Anterior cingulate cortex (tissue), 58 donors: ENCODE results near the gene RFX4.

Source experiments
- DNase-seq, 58 donors: peaks; one replicate each; lab custom pipeline; 2025; lab: John Stamatoyannopoulos, UW

RFX4 gene

DNA sequence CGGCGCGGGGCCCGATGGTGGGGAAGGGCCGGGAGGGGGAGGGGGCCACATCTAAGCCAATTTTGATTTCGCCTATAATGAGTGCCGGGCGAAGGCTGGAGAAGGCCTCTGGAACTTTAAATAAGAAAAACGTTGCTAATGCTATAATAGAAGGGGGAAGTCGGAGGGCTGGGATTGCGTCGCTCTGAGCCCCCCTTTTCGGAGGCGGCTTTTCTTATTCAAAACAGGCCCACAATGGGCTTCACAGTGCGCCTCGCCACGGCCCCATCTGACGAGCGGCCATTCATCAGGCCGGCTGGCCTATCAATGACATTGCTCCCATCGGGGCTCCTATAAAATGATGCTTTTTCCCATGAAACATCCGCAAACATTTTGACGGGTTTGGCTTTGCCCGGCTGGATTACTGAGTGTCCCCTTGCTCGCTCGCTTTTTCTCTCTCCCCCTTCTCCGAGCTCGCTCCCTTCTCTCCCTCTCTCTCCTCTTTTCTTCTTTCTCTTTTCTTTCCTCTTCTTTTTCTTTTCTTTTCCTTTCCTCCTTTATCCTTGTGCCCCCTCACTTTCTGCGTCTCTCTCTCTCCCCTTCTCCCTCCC, at the start of gene RFX4:
Gene RFX4, plus strand, starts transcription at position 364 of the 590 bp plus-strand sequence. CDS start 317 bp downstream, outside the sequence.
- peak in 44 of 58 donors; percentile 21 to 82 (median 52) for DNase-seq

DNA sequence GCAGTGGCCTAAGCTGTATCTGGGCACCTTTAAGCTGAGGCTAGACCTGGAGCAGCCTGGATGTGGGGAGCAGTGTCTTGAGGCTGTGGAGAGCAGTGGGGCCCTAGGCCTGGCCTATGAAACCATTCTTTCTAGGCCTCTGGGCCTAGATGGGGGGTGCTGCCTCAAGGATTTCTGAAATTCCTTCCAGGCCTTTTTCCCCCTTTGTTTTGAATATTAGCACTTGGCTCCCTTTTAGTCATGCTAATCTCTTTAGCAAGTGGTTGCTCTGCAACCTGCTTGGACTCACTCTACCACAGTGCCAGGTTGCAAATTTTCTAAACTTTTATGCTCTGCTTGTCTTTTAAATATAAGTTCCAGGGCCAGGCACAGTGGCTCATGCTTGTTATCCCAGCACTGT, 41.6 kb upstream of the RFX4 start:
- no peak for DNase-seq

DNA sequence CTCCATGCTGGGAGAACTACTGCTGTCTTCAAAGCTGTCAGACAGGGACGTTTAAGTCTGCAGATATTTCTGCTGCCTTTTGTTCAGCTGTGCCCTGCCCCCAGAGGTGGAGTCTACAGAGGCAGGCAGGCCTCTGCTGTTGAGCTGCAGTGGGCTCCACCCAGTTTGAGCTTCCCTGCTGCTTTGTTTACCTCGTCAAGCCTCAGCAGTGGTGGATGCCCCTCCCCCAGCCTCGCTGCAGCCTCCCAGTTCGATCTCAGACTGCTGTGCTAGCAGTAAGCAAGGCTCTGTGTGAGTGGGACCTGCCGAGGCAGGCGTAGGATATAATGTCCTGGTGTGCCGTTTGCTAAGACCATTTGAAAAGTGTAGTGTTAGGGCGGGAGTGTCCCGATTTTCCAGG, 31.4 kb upstream of the RFX4 start:
- DNase-seq, result no peak

DNA sequence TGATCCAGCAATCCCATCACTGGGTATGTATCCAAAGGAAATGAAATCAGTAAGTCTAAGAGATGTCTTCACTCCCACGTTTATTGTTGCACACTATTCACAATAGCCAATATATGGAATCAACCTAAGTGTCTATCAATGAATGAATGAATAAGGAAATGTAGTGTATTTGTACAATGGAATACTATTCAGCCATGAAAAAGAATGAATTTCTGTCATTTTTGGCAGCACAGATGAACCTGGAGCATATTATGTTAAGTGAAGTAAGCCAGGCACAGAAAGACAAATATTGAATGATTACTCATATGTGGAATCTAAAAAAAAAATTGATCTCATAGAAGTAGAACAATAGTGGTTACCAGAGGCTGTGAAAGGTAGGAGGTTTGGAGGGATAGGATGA, 30.6 kb upstream of the RFX4 start:
- DNase-seq, result no peak

GRCh38 chr12:106564678-106565329, 18.0 kb upstream of the RFX4 start:
- DNase-seq, result peak in 1 of 58 donors; percentile 14

- no peak for DNase-seq
These were observed 16.0 kb upstream of the RFX4 start for GRCh38 chr12:106566771-106567170.

GRCh38 chr12:106573239-106573638, 9.6 kb upstream of the RFX4 start:
- DNase-seq, result no peak

DNA sequence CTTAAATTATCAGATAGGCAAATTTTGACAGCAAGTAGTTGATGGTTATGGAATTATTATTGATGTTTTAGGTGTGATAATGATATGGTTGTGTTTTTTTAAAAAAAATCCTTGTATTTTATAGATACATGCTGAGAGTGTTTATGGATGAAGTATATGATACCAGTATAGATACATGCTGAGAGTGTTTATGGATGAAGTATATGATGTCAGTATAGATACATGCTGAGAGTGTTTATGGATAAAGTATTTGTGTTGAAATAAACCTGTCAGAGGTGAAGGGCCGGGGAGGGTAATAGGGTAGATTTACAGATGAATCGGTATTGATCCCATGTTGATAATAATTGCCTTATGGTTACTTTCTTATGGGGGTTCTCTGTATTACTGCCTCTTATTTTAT, 6.0 kb upstream of the RFX4 start:
- no peak for DNase-seq

- peak in 12 of 58 donors; percentile 4 to 31 (median 18) for DNase-seq
These were observed 1.9 kb upstream of the RFX4 start for GRCh38 chr12:106580671-106581508.

DNA sequence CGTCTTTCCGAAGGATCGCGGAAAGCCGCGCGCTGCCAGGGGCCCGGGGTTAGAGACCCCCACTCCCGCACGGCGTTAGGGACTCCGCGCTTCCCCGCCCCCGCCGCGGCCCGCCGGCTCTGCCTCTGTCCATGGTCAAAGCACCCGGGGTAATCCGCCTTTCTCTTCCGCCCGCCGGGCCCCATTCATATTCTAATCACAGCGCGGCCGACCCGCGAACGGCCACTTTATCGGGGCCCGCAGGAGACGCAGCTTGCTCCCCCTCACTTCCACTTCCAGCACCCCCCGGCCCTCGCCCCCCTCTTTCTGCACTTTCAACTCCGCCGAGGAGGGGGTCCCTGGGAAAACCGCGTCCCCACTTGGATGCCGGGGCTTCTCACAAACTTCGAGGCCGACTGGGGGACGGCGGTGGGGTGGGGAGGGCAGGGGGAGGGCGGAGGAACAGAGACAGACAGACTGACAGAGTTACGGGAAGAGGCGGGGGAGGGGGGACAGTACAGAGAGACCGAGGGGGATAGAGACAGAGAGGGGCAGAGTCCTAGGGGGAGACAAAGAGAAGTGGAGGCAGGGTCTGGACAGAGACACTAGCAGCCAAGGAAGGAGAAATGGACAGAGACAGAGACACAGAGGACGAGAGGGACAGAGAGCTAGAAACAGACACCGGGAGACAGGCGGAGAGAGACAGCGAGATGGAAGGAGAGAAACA, 1.1 kb upstream of the RFX4 start:
- peak in 16 of 58 donors; percentile 12 to 57 (median 24) for DNase-seq

GRCh38 chr12:106582249-106582591, 584 bp upstream of the RFX4 start:
- DNase-seq, result peak in 1 of 58 donors; percentile 31

- DNase-seq, result peak in 6 of 58 donors; percentile 3 to 22 (median 14)
These were observed 669 bp downstream of the RFX4 start for GRCh38 chr12:106583242-106584103.

DNA sequence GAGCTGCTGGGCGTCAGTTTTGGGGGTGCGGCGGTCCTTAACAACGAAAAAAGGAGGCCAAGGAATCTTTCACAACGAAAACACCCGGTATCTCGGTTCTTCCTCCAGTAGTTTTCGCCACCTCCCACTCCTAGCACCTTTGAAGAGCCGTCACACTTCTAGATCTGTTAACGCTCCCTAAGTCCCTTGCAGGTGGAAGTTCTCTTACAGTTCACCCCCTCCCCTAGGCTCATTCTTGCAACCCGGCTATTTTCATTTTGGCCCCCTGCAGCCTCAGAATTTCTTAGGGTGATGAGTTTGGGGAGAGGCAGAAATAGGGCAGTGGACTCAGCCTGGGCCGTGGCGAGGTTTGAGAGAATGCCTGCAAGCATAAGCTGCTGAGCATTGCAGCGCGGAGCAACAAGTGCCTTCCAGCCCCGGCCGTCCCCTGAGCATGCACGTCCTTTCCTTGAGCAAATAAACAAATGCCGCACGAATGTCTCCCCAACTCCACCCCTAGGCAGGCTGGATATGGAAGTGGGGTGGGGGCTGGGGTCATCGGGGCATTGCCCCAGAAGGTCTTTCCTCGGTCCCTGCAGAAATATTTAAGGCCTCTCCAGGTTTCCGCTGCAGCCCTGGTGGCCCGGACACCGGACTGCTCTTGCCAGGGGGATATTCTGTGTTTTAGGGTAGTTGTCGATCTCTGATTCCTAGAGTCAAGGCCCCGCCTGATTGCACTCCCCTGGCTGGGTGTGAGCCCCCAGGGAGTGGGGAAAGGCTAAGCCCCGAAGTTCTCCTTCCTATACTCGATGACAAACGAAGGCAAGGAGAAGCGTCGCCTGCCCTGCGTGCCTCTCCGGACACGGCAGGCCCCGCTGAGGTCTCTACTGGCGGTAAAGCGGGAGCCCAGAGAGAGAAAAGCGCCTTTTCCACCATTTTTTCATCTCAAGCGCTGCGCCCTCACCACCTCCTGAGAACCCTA, 1.6 kb downstream of the RFX4 start:
- DNase-seq, result peak in 3 of 58 donors; percentile 12 to 28 (median 19)

- no peak for DNase-seq
These were observed 2.3 kb downstream of the RFX4 start for GRCh38 chr12:106585105-106585520.

DNA sequence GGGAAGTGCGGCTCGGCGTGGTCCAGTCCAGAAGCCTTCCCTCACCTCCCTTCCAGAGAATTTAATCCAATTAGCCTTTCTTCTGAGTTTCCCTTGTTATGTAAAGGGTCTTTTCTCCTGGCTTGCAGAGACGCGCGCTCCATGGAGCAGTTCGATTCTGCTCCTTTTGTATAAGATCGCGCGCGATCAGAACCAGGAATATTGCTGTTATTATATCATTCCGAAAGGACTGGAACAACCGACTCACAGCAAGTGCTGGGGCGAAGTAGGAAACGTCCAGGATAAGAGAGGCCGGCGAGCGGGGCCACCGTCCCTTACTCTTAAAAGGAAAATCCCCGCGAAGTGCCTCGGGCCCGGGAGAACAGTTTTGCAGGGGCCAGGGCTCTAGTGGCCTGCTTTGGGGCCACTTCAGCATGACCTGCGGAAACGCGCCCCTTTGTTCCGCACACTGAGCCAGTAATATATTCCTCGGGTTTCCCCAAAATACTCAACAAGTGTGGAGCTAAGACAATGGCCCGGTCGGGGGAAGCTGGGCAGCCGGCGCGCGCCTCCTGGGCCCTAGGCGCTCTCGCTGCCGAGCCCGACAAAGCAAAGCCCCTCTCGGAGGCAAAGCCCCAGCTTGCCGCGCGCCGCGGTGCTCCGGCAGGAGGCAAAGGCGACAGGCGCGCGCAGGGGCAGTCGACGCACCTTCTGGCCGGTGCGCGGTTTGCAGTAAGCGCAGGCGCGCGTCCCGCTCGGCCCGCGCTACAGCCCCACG, 2.9 kb downstream of the RFX4 start:
- peak in 4 of 58 donors; percentile 10 to 42 (median 34) for DNase-seq

DNA sequence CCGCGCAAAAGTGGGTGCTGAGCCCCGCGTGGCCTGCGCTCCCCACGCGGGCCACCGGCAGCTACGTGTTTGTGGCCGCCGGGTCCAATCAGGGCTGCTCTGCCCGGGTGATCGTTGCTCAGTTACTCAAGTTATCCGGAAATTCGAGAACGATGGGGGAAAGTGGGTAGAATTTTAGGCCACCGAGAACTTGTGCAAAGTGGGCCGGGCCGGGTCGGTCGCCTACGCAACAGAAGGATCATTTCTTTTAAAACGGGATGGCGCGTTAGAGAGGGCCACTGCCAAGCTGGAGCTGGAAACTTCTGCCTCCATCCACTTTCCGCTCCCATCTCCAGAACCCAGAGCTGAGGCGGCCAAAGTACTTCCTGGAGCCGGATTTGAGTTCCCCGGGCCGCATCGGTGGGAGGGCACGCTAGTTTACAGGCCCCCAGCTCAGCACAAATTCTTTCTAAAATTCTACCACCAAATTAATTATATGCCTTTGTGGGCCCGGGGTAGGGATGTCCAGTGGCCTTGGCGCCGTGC, 3.5 kb downstream of the RFX4 start:
- DNase-seq, result peak in 4 of 58 donors; percentile 19 to 38 (median 26)
